K562 (cell line): Measurements from ENCODE around the gene NUDT2. TPM values are rescaled to one million over a fixed set of nuclear protein-coding genes. Genes with fewer than 3 reads are reported as not detected.

ENCODE experiments used
- CTBP1 ChIP-seq: fragments of 450-650 bp; IDR thresholded peaks from 2 replicates; pipeline ENCODE4 v1.6.1; 2016; ENCODE audit warnings: borderline replicate concordance
- ETS1 ChIP-seq: conservative IDR thresholded peaks from 2 replicates; pipeline ENCODE4 v1.6.1; 2011; ENCODE audit warnings: low read depth, mild to moderate bottlenecking, low read length; ENCODE audit not compliant: control insufficient read depth
- MGA ChIP-seq: fragments of 450-650 bp; IDR thresholded peaks from 2 replicates; pipeline ENCODE4 v1.6.1; 2016; ENCODE audit warnings: mild to moderate bottlenecking, moderate library complexity
- MYC ChIP-seq, 2 experiments: fragments of 250-450 bp in 1 of 2; sonication (Bioruptor Pico) in 1 of 2; IDR thresholded peaks; 2 replicates each; pipeline versions ENCODE4 v1.5.1 to v1.6.1; 2012 to 2021; ENCODE audit warnings: low read depth in 2 of 2, borderline replicate concordance in 1 of 2, improper control_type of control experiment in 1 of 2, low read length in 1 of 2, mild to moderate bottlenecking in 1 of 2, moderate library complexity in 1 of 2
- RBFOX2 ChIP-seq: fragments of 200-400 bp; formaldehyde crosslinking; IDR thresholded peaks from 2 replicates; pipeline ENCODE4 v1.6.1; 2017; ENCODE audit warnings: low read depth, mild to moderate bottlenecking, low read length, moderate library complexity
- RBM22 ChIP-seq: fragments of 200-400 bp; formaldehyde crosslinking; IDR thresholded peaks from 2 replicates; pipeline ENCODE4 v1.6.1; 2018; ENCODE audit warnings: low read length, low read depth; ENCODE audit not compliant: poor library complexity, severe bottlenecking
- ZFX ChIP-seq: sonication (generic); formaldehyde crosslinking; IDR thresholded peaks from 2 replicates; pipeline ENCODE4 v1.8.0; 2022; ENCODE audit warnings: mild to moderate bottlenecking, missing genetic modification reagents, moderate library complexity
- ZNF592 ChIP-seq: fragments of 450-650 bp; IDR thresholded peaks from 2 replicates; pipeline ENCODE4 v1.6.1; 2017; ENCODE audit warnings: antibody characterized with exemption, mild to moderate bottlenecking
- polyA plus RNA-seq, 8 experiments: library from polyadenylated mRNA; depleted of rRNA in 4 of 8; stranded (reverse) in 5 of 8; unstranded in 3 of 8; fragments of >200 nt; fragmentation: Nextera tagmentation in 2 of 8; fragmentation: Illumina TruSeq in 1 of 8; extraction: Ambion mirVana in 2 of 8; extraction: Trizol in 1 of 8; gene quantifications; 2 replicates each; pipeline versions ENCODE4 v1.2.1 to v1.2.3, GENCODE V29; 2011 to 2014; ENCODE audit warnings: inconsistent platforms in 1 of 8, missing spikeins in 1 of 8
- total RNA-seq, 7 experiments: library from RNA; depleted of rRNA in 6 of 7; stranded (reverse); fragments of >200 nt in 6 of 7; fragmentation: Illumina TruSeq in 2 of 7; extraction: Trizol in 2 of 7; gene quantifications; 2 replicates each; pipeline versions ENCODE4 v1.2.1 to v1.2.3, GENCODE V29; 2011 to 2021; ENCODE audit warnings: low replicate concordance in 1 of 7

Gene NUDT2
- total and polyA plus RNA-seq, 9 of the 15 experiments (the other 6 are each of a cell fraction or from before 2014, with no cell fraction given): 11.5 to 28.1 (median 19.0) TPM

GRCh38 chr9:34380511-34381315 lies 51.3 kb downstream of the NUDT2 start (continued):
- TF ChIP-seq CTBP1 (peak; percentile 22; the same call in 1 of the 2 replicates), ETS1 (0 out of 2 replicates have a peak, but pooled peaks have one; percentile 34), MYC (IDR thresholded peaks at IDR 0.05; ENCODE audit: low read depth, low read length) (peak; percentile 32; the same call in 1 of the 2 replicates), MYC (CRISPR knock-in tag; IDR thresholded peaks at IDR 0.05; ENCODE audit: borderline replicate concordance, low read depth) (no peak), RBFOX2 (peak; percentile 73), ZNF592 (0 out of 2 replicates have a peak, but pooled peaks have one; percentile 31), ZFX (CRISPR knock-in tag) (peak; percentile 78), RBM22 (no peak), MGA (peak; percentile 95)
